ENCODE data around the gene ZNF677.
A peak's percentile ranks its signal among the peaks of the same experiment; 100 is the strongest.
"Not testable (repeated sequence)": the region's sequence is repeated elsewhere in the genome, so short reads cannot be mapped to it uniquely, and the experiment has no call there.

Gene ZNF677

DNA sequence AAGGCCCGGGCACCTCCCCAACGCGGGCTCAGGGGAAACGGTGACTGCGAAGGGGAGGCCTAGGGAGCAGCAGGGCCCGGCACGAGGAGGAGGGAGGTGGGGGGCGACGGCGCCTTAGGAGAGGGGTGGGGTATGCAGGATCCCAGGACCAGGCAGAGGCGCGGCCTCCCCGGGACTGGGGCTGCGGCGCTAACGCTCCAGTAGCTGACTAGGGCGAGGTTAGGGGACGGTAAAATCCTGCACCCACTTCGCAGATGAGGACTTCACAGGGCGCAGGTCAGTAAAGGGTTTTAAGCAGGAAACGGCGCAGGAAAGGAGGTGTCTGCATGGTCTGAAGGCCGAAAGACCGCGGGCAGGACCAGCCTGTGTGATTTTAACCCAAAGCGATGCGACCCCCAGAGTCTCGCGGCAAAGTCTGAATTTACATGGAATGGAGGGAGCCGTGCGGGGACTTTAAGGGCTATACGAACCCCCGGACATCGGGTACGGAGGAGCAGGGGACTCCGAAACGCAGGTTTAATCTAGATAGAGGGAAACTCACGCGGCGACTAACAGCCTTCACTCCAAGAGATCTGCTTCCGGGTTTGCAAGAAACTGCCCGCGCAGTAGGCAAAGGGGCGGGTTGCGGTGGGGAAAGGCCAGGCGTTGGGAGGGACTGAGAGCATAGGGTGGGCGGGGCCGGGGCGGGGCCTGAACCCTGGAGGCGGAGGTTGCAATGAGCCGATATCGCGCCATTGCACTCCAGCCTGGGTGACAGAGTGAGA, 61.7 kb downstream of the ZNF677 start, which contains the start of gene ZNF665:
TSS of gene ZNF665 (minus strand) at position 588 of the 764 bp plus-strand sequence. CDS start 10,460 bp downstream, outside the sequence.
- 23% methylated on average over 53 of the region's 53 CpGs for WGBS
- H3K9me3 ChIP-seq (ENCODE audit: insufficient read depth, low read depth, low read length), result no peaks in the 10 kb centered on the region
- H3K27ac ChIP-seq (ENCODE audit: low read depth, low read length), result peak within 1 kb of the TSS; percentile 54; the same call in 1 of the 2 replicates

DNA sequence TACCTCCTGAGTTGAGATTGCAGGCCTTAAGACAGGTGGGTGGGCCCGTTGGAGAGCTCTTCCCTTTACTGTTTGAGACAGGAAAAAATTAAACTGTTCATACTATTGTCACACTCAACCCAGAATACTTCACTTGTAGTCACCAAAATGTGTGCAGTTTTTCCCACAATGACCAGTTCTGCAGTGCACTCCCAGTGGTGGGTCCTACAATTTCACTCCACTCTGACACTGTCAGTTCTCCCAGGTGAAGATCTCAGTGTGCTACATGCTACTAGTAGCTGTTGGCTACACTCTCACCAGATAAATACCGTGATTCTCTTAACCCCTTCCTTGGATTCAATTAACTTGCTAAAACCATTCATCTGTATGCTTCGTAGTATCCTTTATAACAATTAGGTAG, 64.4 kb downstream of the ZNF677 start:
- Histone ChIP-seq H3K36me3 (ENCODE audit: insufficient read depth, low read length) (peaks cover 5% of the 10 kb centered on the region; the same call in 1 of the 2 replicates), H3K4me1 (ENCODE audit: insufficient read depth, low read length) (no peaks in the 10 kb centered on the region), H3K27me3 (ENCODE audit: insufficient read depth, low read length) (0 out of 2 replicates have a peak, but pooled peaks cover 5% of the 10 kb centered on the region), H3K9me3 (ENCODE audit: insufficient read depth, low read depth, low read length) (no peaks in the 10 kb centered on the region), H3K27ac (ENCODE audit: low read depth, low read length) (no peak overlapping the region), H3K4me3 (ENCODE audit: low read length) (no peak overlapping the region), H3K9ac (ENCODE audit: low read depth, low read length) (no peak overlapping the region)
- 98% methylated on average over 3 of the region's 3 CpGs for WGBS

More for the DNA sequence above, 61.7 kb downstream of the ZNF677 start, which contains the start of gene ZNF665:
- H3K4me3 ChIP-seq (ENCODE audit: low read length), result peak within 1 kb of the TSS; percentile 99
- 0 out of 2 replicates have a peak, but pooled peaks cover 4% of the 10 kb centered on the region for H3K4me1 ChIP-seq (ENCODE audit: insufficient read depth, low read length)
- H3K27me3 ChIP-seq (ENCODE audit: insufficient read depth, low read length), result 0 out of 2 replicates have a peak, but pooled peaks cover 11% of the 10 kb centered on the region
- H3K36me3 ChIP-seq (ENCODE audit: insufficient read depth, low read length), result peaks cover 5% of the 10 kb centered on the region; the same call in 1 of the 2 replicates
- peak within 1 kb of the TSS; percentile 86 for H3K9ac ChIP-seq (ENCODE audit: low read depth, low read length)

DNA sequence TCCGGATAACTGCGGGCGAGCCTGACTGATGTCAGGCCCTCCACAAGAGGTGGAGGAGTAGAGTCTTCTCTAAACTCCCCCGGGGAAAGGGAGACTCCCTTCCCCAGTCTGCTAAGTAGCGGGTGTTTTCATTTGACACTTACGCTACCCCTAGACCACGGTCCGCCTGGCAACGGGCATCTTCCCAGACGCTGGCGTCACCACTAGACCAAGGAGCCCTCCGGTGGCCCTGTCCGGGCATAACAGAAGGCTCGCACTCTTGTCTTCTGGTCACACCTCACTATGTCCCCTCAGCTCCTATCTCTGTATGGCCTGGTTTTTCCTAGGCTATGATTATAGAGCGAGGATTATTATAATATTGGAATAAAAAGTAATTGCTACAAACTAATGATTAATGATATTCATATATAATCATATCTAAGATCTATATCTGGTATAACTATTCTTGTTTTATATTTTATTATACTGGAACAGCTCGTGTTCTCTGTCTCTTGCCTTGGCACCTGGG, 64.9 kb downstream of the ZNF677 start:
- not testable (repeated sequence) for H3K36me3 ChIP-seq (ENCODE audit: insufficient read depth, low read length); H3K9ac ChIP-seq (ENCODE audit: low read depth, low read length); H3K27ac ChIP-seq (ENCODE audit: low read depth, low read length); H3K4me1 ChIP-seq (ENCODE audit: insufficient read depth, low read length); H3K27me3 ChIP-seq (ENCODE audit: insufficient read depth, low read length); H3K9me3 ChIP-seq (ENCODE audit: insufficient read depth, low read depth, low read length); H3K4me3 ChIP-seq (ENCODE audit: low read length)
- WGBS, result 83% methylated on average over 11 of the region's 16 CpGs

Data from HUES64 (cell line).